GM12865 (cell line): ENCODE measurements around the gene NRAP.
A peak's percentile ranks its signal among the peaks of the same experiment; 100 is the strongest.

Source experiments
- DNase-seq: peaks from one replicate; pipeline ENCODE4 v3.0.0; 2010; ENCODE audit warnings: low read depth
- H3K4me3 ChIP-seq: 2 replicates; pipeline ENCODE4 v1.5.1; 2011; ENCODE audit warnings: mild to moderate bottlenecking, low read depth, low read length, control low read depth
- TF ChIP-seq, protein P1 (sequence below): IDR thresholded peaks from 2 replicates; pipeline ENCODE4 v1.5.1; 2011; ENCODE audit warnings: low read length, control low read depth, low read depth, inconsistent platforms; ENCODE audit not compliant: insufficient read depth; ENCODE audit errors: missing control alignments

The NRAP gene

DNA sequence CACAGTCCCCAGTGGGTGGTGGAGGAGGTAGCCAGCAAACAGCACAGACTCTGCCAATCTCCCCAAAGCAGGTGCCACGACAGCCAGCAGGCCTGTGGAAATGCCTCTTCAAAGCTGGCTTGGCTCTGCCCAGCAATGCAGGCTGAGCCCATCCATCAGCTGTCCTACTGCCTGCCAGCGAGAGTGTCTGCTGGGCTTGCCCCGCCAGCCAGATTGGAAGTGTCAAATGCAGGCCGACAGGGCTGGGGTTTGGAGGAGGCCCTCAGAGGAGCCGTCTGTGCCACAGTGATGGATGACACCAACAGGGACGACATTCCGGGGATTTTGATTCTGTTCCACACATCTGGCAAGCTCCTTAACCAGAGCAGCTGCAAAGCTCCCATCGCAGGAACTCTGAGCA lies 94.3 kb downstream of the NRAP start:
- TF ChIP-seq, protein P1, sequence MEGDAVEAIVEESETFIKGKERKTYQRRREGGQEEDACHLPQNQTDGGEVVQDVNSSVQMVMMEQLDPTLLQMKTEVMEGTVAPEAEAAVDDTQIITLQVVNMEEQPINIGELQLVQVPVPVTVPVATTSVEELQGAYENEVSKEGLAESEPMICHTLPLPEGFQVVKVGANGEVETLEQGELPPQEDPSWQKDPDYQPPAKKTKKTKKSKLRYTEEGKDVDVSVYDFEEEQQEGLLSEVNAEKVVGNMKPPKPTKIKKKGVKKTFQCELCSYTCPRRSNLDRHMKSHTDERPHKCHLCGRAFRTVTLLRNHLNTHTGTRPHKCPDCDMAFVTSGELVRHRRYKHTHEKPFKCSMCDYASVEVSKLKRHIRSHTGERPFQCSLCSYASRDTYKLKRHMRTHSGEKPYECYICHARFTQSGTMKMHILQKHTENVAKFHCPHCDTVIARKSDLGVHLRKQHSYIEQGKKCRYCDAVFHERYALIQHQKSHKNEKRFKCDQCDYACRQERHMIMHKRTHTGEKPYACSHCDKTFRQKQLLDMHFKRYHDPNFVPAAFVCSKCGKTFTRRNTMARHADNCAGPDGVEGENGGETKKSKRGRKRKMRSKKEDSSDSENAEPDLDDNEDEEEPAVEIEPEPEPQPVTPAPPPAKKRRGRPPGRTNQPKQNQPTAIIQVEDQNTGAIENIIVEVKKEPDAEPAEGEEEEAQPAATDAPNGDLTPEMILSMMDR: no peak
- no peak overlapping the region for H3K4me3 ChIP-seq
- no peak for DNase-seq

GRCh38 chr10:113566888-113567287 lies 97.0 kb downstream of the NRAP start:
- no peak for DNase-seq
- TF ChIP-seq, protein P1: no peak
- H3K4me3 ChIP-seq: no peak overlapping the region

DNA sequence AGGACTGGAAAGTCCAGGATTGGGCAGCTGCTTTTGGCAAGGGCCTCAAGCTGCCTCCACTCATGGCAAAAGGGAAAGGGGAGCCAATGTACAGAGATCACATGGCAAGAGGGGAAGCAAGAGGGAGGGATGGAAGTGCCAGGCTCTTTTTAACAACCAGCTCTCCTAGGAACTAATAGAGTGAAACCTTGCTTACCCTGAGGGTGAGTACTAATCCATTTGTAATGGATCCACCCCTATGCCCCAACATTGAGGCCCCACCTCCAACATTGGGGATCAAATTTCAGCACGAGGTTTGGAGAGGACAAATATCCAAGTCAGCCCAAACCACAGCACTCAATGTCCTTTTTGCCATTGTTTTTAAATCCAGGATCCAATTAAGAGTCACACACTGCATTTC lies 98.5 kb downstream of the NRAP start:
- DNase-seq: no peak
- TF ChIP-seq, protein P1: no peak
- no peak overlapping the region for H3K4me3 ChIP-seq

DNA sequence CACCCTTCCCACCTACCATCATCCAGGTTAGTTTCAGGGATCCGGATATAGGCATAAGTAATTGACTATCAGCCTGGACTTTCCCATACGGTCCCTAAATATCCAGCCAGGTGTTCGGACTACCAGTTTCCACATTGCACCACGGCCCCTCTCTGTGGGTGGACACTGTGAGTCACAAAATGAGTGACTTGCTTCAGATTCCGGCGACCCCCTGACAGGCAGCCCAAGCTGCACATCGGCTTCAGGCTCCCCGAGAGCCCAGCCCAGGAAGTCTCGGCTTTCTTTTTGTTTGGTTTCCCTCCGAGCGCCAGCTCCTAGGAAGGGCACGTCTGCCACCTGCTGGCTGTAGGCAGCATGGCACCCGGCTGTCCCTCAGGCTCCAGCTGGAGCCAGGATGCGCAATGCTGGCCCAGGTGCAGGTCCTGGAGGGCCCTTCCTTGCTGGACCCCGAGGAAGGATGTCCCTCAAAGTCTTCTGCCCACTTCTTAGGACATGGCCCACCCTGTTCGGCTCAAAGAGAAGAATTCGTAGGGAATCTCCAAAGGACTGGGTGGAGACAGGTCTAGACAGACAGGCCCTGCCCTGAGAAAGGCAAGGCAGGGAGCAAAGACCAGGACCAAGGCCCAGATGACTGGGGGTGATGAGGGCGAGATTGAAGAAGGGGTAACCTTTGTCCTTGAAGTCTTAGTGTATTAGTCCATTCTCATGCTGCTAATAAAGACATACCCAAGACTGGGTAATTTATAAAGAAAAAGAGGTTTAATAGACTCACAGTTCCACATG lies 100.3 kb downstream of the NRAP start:
- H3K4me3 ChIP-seq: no peak overlapping the region
- TF ChIP-seq, protein P1: peak; percentile 98
- peak; percentile 75 for DNase-seq

GRCh38 chr10:113562704-113563103 lies 101.1 kb downstream of the NRAP start:
- no peak for DNase-seq
- H3K4me3 ChIP-seq: no peak overlapping the region
- TF ChIP-seq, protein P1: no peak

- no peak overlapping the region for H3K4me3 ChIP-seq
- no peak for DNase-seq
- TF ChIP-seq, protein P1: no peak
Observed at GRCh38 chr10:113562069-113562468, 101.8 kb downstream of the NRAP start.

DNA sequence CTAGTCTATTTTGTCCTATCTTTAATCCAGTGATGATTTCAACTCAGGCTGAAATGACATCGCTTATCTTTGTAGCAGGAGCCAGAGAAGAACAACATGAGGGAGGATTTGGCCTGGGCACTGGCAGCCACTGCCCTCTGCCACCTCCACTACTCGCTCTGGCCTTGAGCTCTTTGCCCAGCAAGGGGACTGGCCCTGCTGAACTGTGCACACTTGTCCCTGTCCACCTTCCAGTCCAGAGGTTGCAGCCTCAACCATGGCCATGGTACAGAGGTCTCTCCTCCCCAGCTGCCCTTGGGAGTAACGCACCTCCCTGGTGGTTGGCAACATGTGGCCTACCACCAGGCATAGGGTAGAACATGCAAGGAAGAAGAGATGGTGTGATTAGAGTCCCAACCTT lies 102.6 kb downstream of the NRAP start:
- no peak for DNase-seq
- TF ChIP-seq, protein P1: no peak
- no peak overlapping the region for H3K4me3 ChIP-seq
